ENCODE results near the gene ATXN7L2.

Gene ATXN7L2

GRCh38 chr1:109478806-109479205, 4.9 kb upstream of the ATXN7L2 start:
- DNase-seq, result no peak

GRCh38 chr1:109479311-109479710, 4.4 kb upstream of the ATXN7L2 start:
- no peak for DNase-seq

GRCh38 chr1:109479901-109480300, 3.8 kb upstream of the ATXN7L2 start:
- no peak for DNase-seq

GRCh38 chr1:109481646-109482045, 2.1 kb upstream of the ATXN7L2 start:
- no peak for DNase-seq

- DNase-seq, result no peak
These were observed 1.5 kb upstream of the ATXN7L2 start for GRCh38 chr1:109482242-109482641.

- DNase-seq, result no peak
These were observed 674 bp upstream of the ATXN7L2 start for GRCh38 chr1:109482791-109483671.

- DNase-seq, result peak; percentile 8
These were observed 842 bp downstream of the ATXN7L2 start for GRCh38 chr1:109484519-109484975.

GRCh38 chr1:109485001-109485400, 1.3 kb downstream of the ATXN7L2 start:
- no peak for DNase-seq

GRCh38 chr1:109487261-109487660, 3.6 kb downstream of the ATXN7L2 start:
- no peak for DNase-seq

GRCh38 chr1:109488201-109488600, 4.5 kb downstream of the ATXN7L2 start:
- no peak for DNase-seq

- DNase-seq, result no peak
These were observed 5.0 kb downstream of the ATXN7L2 start for GRCh38 chr1:109488696-109489095.

- DNase-seq, result peak; percentile 60
These were observed 6.6 kb downstream of the ATXN7L2 start for GRCh38 chr1:109490029-109490933.

GRCh38 chr1:109490934-109491302, 7.2 kb downstream of the ATXN7L2 start:
- no peak for DNase-seq

GRCh38 chr1:109491372-109491771, 7.7 kb downstream of the ATXN7L2 start:
- no peak for DNase-seq

- no peak for DNase-seq
These were observed 9.1 kb downstream of the ATXN7L2 start for GRCh38 chr1:109492779-109493178.

- no peak for DNase-seq
These were observed 9.5 kb downstream of the ATXN7L2 start for GRCh38 chr1:109493227-109493626.

- DNase-seq, result peak; percentile 90
These were observed 10.3 kb downstream of the ATXN7L2 start, which contains the start of gene CYB561D1 for GRCh38 chr1:109493805-109494539. Gene CYB561D1 (plus strand): TSS chr1:109494094. CDS start chr1:109494140, 46 bp downstream.

GRCh38 chr1:109495738-109496137, 12.0 kb downstream of the ATXN7L2 start:
- no peak for DNase-seq

GRCh38 chr1:109497449-109498160, 13.9 kb downstream of the ATXN7L2 start:
- DNase-seq, result no peak

GRCh38 chr1:109498161-109498801, 14.6 kb downstream of the ATXN7L2 start:
- no peak for DNase-seq

GRCh38 chr1:109499081-109499480, 15.4 kb downstream of the ATXN7L2 start:
- DNase-seq, result no peak
